Stimulated activated CD4-positive, alpha-beta T cell treated with anti-CD3 and anti-CD28 coated beads, Interleukin-1b, Interleukin-23, amount 100 ng/mL, for 24 hours (primary cell): ENCODE results near the gene AK5.

Source experiments
- DNase-seq, 4 experiments: peaks; one replicate each; pipeline ENCODE4 v3.0.0-alpha.2; 2020; ENCODE audit warnings: low read depth in 4 of 4, low spot score in 1 of 4

Gene AK5

GRCh38 chr1:77350012-77350770 is 68.4 kb downstream of the AK5 start:
- no peak for DNase-seq

- DNase-seq = no peak
Measured at GRCh38 chr1:77354536-77354935, 72.7 kb downstream of the AK5 start.

GRCh38 chr1:77355010-77355409 is 73.2 kb downstream of the AK5 start:
- no peak for DNase-seq

DNA sequence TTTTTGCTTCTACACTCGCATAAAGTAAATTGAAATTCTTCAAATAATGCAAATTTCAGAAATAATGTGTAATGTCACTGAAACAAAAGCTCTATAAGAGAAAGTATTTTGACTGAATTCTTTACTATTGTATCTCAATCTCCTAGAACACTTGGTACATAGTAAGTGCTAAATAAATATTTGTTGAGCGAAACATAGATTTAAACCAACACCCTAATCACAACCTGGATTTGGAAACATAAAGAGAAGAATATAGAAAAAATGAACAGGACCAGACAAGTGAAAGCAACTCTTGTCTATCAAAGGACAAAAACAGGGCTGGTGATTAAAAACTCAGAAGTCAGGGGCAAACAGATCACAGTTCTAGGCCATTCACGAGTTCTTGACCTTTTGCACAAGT is 74.3 kb downstream of the AK5 start:
- no peak for DNase-seq

- DNase-seq = no peak
Measured at GRCh38 chr1:77360256-77360655, 78.4 kb downstream of the AK5 start.

- DNase-seq = no peak
Measured at GRCh38 chr1:77361621-77362020, 79.8 kb downstream of the AK5 start.

DNA sequence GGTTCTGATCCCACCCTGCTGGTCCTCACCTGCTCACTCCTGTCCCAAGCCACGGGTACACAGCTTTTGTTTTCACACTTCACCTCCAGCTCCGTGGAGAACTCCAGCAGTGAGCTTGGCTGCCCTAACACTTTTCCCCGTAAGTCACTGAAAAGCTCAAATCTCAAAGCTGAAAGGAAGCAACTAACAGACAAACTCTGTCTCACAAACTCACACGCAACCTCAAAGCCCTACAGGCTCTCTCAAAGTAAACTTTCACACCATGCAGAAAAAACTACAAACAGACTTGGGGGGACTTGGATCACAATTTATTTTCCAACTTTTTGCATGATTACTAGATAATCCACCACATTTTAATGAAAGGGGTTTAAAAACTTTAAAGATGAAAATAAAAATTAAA is 88.3 kb downstream of the AK5 start:
- no peak for DNase-seq

- DNase-seq = no peak
Measured at GRCh38 chr1:77370583-77371306, 88.9 kb downstream of the AK5 start.

GRCh38 chr1:77371396-77371795 is 89.6 kb downstream of the AK5 start:
- DNase-seq = no peak

GRCh38 chr1:77373702-77374101 is 91.9 kb downstream of the AK5 start:
- DNase-seq = no peak

DNA sequence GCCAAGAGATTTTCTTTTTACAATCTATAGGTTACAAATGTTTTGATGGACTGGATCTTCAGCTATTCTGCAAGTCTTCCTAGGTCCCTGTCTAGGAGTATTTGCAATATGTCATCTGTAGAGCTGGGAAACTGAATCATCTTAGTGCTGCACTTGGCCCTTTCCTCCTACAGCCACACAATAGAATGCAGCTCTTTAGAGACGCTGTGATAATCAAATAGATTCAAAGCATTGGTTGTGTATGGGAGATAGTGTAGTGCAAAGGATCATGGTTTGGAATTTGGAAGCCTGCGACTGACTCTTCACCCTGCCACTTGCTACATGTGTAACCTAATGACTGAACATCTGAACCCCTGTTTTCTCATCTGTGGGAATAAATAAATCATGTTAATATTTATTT is 93.7 kb downstream of the AK5 start:
- DNase-seq = no peak

- no peak for DNase-seq
Measured at GRCh38 chr1:77375990-77376389, 94.2 kb downstream of the AK5 start.

DNA sequence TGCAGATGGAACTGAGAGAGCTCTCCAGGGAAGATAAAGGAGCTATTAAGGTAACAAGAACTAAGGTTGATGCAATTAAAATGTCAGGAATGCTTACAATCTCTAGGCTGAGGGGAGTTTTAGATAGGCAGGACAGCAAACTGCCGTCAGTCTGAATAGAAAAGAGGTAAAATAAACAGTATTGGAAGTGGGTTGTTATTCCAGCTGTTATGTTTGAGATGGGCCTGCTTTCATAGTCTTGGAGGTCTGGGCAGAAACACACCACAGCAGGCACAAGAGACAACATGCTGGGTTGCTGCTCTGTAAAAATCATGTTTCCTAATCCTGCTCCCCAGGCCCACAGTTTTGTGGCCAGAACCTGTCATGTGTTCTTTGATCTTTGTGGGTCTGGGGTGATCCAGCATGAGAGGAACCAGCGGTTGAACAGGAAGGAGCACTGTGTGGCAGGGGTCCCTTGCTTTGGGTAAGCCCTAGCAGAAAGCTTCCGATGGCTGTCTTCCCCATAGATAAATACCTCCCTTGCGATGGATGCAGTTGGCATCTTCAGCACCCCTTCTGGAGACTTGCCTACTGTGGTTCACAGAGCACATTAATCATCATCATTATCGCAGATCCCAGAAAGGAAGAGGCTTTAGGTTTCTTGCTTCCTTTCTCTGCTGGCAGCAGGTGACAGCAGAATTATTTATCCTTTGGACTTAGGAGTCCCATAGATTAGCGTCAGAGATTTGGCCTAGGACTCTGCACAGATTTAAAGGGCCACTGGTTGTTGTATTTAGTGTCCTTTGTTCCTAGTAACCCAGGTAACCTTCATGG is 97.1 kb downstream of the AK5 start:
- DNase-seq = no peak

DNA sequence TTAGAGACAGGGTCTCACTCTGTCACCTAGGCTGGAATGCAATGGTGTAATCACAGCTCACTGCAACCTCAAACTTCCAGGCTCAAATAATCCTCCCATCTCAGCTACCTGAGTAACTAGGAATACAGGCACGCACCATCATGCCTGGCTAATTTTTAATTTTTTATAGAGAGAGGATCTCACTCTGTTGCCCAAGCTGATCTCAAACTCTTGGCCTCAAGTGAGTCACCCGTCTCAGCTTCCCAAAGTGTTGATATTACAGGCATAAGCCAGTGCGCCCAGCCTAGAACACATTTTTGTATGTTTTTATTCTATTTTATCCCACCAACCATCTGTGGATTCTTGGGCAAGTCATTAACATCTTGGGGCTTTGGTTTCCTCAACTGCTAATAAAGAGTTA is 100.5 kb downstream of the AK5 start:
- no peak for DNase-seq

DNA sequence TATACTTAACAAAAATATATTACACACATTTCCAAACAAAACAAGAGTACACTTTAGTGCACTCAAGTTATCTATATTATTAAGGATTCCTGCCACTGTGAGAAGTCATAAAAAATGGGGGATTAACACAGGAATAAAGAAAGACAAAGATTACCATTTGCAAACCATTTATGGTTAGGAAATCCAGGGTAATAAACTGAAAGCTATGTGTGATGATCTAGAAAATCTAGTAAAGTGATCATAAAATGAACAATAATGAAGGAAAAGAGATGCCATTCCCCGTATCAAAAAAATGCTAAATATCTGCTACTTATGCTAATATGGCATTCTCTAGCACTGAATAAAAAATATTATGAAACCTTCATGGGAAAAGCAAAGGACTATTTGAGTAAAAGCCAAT is 101.4 kb downstream of the AK5 start:
- DNase-seq = no peak

- no peak for DNase-seq
Measured at GRCh38 chr1:77385551-77385950, 103.7 kb downstream of the AK5 start.

DNA sequence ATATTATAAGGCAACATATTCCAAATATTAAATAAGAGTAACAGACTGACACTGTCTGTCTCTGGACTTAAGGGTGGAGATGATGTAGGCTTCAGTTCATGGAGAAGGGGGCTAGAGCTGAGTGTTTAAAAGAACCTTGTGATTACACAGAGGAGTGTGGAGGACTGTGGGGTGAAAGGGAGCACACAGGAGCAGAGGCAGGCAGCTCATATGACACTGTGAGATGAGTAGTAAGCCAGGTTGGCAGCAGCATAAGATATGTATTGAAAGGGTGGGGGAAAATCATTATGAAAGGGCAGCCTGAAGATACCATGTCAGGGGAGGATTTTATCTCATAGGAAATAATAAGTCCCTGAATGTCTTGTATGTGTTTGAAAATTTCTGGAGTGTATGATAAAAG is 104.5 kb downstream of the AK5 start:
- no peak for DNase-seq

- DNase-seq = no peak
Measured at GRCh38 chr1:77387553-77387952, 105.7 kb downstream of the AK5 start.

GRCh38 chr1:77388661-77389060 is 106.8 kb downstream of the AK5 start:
- DNase-seq = no peak

DNA sequence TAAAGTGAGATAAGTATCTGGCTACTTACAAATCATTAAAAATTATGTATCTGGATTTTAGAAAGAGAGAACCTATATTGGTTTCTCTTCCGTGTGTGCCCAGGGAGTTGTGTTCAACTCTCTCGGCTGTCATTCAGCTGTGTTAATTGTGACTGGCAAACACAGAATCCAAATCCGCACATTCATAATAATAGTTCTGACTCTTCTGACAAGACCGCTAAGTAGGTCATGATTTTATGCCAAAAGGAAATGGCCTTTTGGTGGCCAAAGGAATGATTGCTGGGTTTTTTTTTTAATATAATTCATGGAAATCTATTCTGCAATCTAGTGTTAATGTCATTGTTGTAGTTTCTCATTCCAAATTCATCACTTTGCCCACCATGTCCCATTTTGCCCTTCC is 110.7 kb downstream of the AK5 start:
- DNase-seq = no peak

DNA sequence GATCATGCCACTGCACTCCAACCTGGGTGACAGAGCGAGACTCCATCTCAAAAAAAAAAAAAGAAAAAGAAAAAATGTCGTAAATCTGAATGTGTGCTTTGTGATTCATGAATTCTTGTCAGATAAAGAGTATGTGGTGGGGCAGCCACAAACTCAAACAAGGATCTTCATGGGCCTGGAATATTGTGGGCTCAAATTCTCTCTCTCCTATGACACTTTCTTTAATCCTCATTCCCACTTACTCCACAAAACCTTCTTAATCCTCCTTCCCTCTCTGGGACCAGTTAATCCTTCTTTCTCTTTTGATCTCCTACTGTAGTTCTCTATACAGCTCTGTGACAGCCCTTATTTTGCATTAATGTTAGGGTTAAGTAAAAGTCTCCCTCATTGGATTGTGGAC is 112.3 kb downstream of the AK5 start:
- no peak for DNase-seq

DNA sequence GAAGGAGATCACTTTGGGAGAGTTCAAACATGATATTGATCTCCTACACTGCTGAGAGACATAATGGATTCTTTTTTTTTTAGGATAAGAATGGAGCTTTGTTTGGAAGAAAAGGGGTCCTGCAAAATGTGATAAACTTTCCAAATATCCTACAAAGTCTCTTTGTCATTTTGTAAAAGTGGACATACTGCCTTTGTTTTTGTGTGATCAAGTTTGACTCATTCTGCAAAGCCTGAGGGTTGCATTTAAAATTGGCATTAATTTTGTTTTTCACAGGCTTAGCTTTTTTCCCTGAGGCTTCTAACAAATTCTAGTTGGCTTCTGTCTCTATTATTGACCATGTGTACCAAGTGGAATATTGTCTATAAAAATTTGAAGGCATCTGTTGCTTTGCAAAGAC is 113.2 kb downstream of the AK5 start:
- no peak for DNase-seq
